K562 (cell line): ENCODE data around the gene PDZD2. TPM values are rescaled to one million over a fixed set of nuclear protein-coding genes. Genes with fewer than 3 reads are reported as not detected.

Source experiments
- CAMTA2 ChIP-seq: fragments of 250-450 bp; sonication (Bioruptor Pico); conservative IDR thresholded peaks from 2 replicates; pipeline ENCODE4 v1.5.1; 2022
- CREBBP ChIP-seq: IDR thresholded peaks from one replicate; pipeline ENCODE4 v1.6.1; 2012; ENCODE audit warnings: low read depth, mild to moderate bottlenecking, control low read depth, inconsistent platforms, low read length
- DMBX1 ChIP-seq: fragments of 250-450 bp; sonication (Bioruptor Pico); IDR thresholded peaks from 2 replicates; pipeline ENCODE4 v1.8.0; 2022; ENCODE audit warnings: inconsistent platforms, mild to moderate bottlenecking, moderate library complexity, borderline replicate concordance
- NFXL1 ChIP-seq: fragments of 450-650 bp; formaldehyde crosslinking; IDR thresholded peaks from 2 replicates; pipeline ENCODE4 v1.4.0; 2021; ENCODE audit warnings: mild to moderate bottlenecking
- NFYB ChIP-seq: IDR thresholded peaks from 2 replicates; pipeline ENCODE4 v1.6.1; 2011; ENCODE audit warnings: mild to moderate bottlenecking, moderate library complexity; ENCODE audit not compliant: insufficient read length; ENCODE audit errors: extremely low read depth
- RB1 ChIP-seq: fragments of 450-650 bp; IDR thresholded peaks from 2 replicates; pipeline ENCODE4 v1.6.1; 2017; ENCODE audit warnings: low read depth, mild to moderate bottlenecking
- STAG1 ChIP-seq: sonication (generic); formaldehyde crosslinking; IDR thresholded peaks from 2 replicates; pipeline ENCODE4 v1.5.0; 2020; ENCODE audit warnings: missing genetic modification reagents, borderline replicate concordance
- TSC22D4 ChIP-seq: fragments of 450-650 bp; IDR thresholded peaks from 2 replicates; pipeline ENCODE4 v1.6.1; 2016; ENCODE audit warnings: missing genetic modification characterization, missing biosample characterization, control low read depth
- ZFP36 ChIP-seq: fragments of 150-350 bp; IDR thresholded peaks from 2 replicates; pipeline ENCODE4 v1.6.1; 2018; ENCODE audit warnings: low read length, low read depth; ENCODE audit not compliant: partially characterized antibody
- ZKSCAN3 ChIP-seq: fragments of 250-450 bp; sonication (Bioruptor Pico); IDR thresholded peaks from 2 replicates; pipeline ENCODE4 v1.4.0; 2020
- ZNF282 ChIP-seq: sonication (generic); formaldehyde crosslinking; IDR thresholded peaks from 2 replicates; pipeline ENCODE4 v1.8.1; 2023; ENCODE audit warnings: missing genetic modification reagents
- ZNF444 ChIP-seq: fragments of 250-450 bp; sonication (Bioruptor Pico); IDR thresholded peaks from 2 replicates; pipeline ENCODE4 v1.4.0; 2020; ENCODE audit warnings: mild to moderate bottlenecking, moderate library complexity
- ZNF76 ChIP-seq: fragments of 250-450 bp; sonication (Bioruptor Pico); IDR thresholded peaks from 2 replicates; pipeline ENCODE4 v1.4.0; 2020; ENCODE audit warnings: mild to moderate bottlenecking, moderate library complexity, borderline replicate concordance
- polyA plus RNA-seq, 8 experiments: library from polyadenylated mRNA; depleted of rRNA in 4 of 8; stranded (reverse) in 5 of 8; unstranded in 3 of 8; fragments of >200 nt; fragmentation: Nextera tagmentation in 2 of 8; fragmentation: Illumina TruSeq in 1 of 8; extraction: Ambion mirVana in 2 of 8; extraction: Trizol in 1 of 8; gene quantifications; 2 replicates each; pipeline versions ENCODE4 v1.2.1 to v1.2.3, GENCODE V29; 2011 to 2014; ENCODE audit warnings: inconsistent platforms in 1 of 8, missing spikeins in 1 of 8
- total RNA-seq, 7 experiments: library from RNA; depleted of rRNA in 6 of 7; stranded (reverse); fragments of >200 nt in 6 of 7; fragmentation: Illumina TruSeq in 2 of 7; extraction: Trizol in 2 of 7; gene quantifications; 2 replicates each; pipeline versions ENCODE4 v1.2.1 to v1.2.3, GENCODE V29; 2011 to 2021; ENCODE audit warnings: low replicate concordance in 1 of 7
- TF ChIP-seq, protein P1 (sequence below): fragments of 450-650 bp; IDR thresholded peaks from 2 replicates; pipeline ENCODE4 v1.7.0; 2016; ENCODE audit warnings: borderline replicate concordance
- TF ChIP-seq, protein P2 (sequence below): sonication (generic); formaldehyde crosslinking; IDR thresholded peaks from 2 replicates; pipeline ENCODE4 v1.8.1; 2023; ENCODE audit warnings: mild to moderate bottlenecking, missing genetic modification reagents

The PDZD2 gene
- total and polyA plus RNA-seq, 9 of the 15 experiments (the other 6 are each of a cell fraction or from before 2014, with no cell fraction given), result 0.02 to 0.08 (median 0.04) TPM; not detected in 6

DNA sequence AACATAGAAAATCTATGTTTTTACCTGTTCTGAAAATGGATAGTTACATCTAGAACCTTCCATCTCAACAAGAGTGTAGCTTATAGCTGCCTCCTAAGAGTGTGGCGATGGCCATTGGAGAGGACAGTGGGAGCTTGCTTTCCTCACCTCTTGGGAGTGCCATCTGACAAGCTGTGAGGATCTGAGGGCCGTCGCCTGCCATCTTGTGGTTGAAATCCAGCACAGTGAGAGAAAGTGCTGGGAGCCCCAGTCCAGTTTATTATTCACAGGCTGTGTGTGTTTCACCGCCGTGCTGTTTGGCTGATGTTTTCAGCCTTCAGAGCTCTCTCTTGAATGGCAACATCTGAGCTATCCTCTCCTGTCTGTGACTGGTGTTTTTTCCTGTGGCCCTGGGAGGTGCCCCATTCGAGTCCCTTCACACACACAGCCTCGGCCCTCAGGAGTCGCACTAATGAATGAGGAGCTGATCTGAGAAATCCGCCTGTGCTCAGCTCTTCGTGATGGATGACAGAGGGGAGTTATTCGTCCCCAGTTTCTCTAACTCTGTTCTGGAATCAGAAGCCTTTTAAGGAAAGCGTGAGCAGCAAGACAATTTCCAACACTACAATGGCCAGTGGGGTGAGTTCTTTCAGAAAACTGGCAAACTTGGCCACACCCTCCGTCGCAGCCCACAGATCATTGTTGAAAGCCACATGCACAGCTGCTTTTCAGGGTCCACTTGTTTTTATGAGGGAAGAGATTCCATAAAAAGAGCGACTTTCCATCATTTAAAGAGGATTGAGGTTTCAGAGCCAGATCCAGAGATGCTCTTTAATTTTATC is 170.3 kb downstream of the PDZD2 start (continued):
- TF ChIP-seq ZNF444 (no peak), CREBBP (no peak), TSC22D4 (no peak), RB1 (no peak), ZNF282 (CRISPR knock-in tag) (no peak), ZNF76 (no peak), ZKSCAN3 (CRISPR knock-in tag) (no peak), DMBX1 (CRISPR knock-in tag) (no peak), NFYB (no peak), ZFP36 (peak; percentile 48), STAG1 (peak; percentile 59; the same call in 1 of the 2 replicates), CAMTA2 (CRISPR knock-in tag) (no peak), NFXL1 (CRISPR knock-in tag) (no peak)
- TF ChIP-seq, protein P1, sequence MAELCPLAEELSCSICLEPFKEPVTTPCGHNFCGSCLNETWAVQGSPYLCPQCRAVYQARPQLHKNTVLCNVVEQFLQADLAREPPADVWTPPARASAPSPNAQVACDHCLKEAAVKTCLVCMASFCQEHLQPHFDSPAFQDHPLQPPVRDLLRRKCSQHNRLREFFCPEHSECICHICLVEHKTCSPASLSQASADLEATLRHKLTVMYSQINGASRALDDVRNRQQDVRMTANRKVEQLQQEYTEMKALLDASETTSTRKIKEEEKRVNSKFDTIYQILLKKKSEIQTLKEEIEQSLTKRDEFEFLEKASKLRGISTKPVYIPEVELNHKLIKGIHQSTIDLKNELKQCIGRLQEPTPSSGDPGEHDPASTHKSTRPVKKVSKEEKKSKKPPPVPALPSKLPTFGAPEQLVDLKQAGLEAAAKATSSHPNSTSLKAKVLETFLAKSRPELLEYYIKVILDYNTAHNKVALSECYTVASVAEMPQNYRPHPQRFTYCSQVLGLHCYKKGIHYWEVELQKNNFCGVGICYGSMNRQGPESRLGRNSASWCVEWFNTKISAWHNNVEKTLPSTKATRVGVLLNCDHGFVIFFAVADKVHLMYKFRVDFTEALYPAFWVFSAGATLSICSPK, result no peak
- TF ChIP-seq, protein P2, sequence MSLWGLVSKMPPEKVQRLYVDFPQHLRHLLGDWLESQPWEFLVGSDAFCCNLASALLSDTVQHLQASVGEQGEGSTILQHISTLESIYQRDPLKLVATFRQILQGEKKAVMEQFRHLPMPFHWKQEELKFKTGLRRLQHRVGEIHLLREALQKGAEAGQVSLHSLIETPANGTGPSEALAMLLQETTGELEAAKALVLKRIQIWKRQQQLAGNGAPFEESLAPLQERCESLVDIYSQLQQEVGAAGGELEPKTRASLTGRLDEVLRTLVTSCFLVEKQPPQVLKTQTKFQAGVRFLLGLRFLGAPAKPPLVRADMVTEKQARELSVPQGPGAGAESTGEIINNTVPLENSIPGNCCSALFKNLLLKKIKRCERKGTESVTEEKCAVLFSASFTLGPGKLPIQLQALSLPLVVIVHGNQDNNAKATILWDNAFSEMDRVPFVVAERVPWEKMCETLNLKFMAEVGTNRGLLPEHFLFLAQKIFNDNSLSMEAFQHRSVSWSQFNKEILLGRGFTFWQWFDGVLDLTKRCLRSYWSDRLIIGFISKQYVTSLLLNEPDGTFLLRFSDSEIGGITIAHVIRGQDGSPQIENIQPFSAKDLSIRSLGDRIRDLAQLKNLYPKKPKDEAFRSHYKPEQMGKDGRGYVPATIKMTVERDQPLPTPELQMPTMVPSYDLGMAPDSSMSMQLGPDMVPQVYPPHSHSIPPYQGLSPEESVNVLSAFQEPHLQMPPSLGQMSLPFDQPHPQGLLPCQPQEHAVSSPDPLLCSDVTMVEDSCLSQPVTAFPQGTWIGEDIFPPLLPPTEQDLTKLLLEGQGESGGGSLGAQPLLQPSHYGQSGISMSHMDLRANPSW (CRISPR knock-in tag), result no peak
